ENCODE results near the gene SMCHD1. TPM values are rescaled to one million over a fixed set of nuclear protein-coding genes. Genes with fewer than 3 reads are reported as not detected.

The SMCHD1 gene
- total RNA-seq, 1 experiment from 2014 or later: 180 TPM

GRCh38 chr18:2853926-2854664 is 198.6 kb downstream of the SMCHD1 start:
- Histone ChIP-seq H3K9me2 (replicated peaks; ENCODE audit: insufficient read depth, low read length) (no peaks in the 10 kb centered on the region), H2AFZ (ENCODE audit: low read length) (no peak overlapping the region), H3K9ac (ENCODE audit: low read length) (no peak overlapping the region), H3K36me3 (ENCODE audit: insufficient read depth, low read length) (no peaks in the 10 kb centered on the region), H4K20me1 (ENCODE audit: insufficient read depth, low read depth, low read length) (no peaks in the 10 kb centered on the region), H3K9me3 (ENCODE audit: low read length) (no peaks in the 10 kb centered on the region), H3K79me2 (ENCODE audit: low read length) (no peaks in the 10 kb centered on the region), H3K27ac (ENCODE audit: low read length) (no peak overlapping the region), H3K4me2 (ENCODE audit: low read depth, low read length, poor library complexity, severe bottlenecking) (no peak overlapping the region), H3K4me1 (ENCODE audit: low read length) (no peaks in the 10 kb centered on the region), H3K4me3 (ENCODE audit: low read length) (no peak overlapping the region), H3K27me3 (ENCODE audit: low read length) (no peaks in the 10 kb centered on the region)
- DNase-seq: no peak

Small RNAs within 50 kb of the gene (small RNA-seq; reads per million reads assigned to genes)
- not detected for gene RF00019
- not detected for gene RNU6-340P

Other genes with a start within 250 kb of the SMCHD1 start
- 6.4 and 15.8 TPM in 2 replicates for gene METTL4, start 84.2 kb upstream of the SMCHD1 start, total RNA-seq (2014; rRNA removed; shearing (Covaris generic); ENCODE audit: low replicate concordance)
- 25.4 and 48.5 TPM in 2 replicates for gene NDC80, start 84.2 kb upstream of the SMCHD1 start, total RNA-seq (2014; rRNA removed; shearing (Covaris generic); ENCODE audit: low replicate concordance)
- gene EMILIN2, start 191.3 kb downstream of the SMCHD1 start, total RNA-seq (2014; rRNA removed; shearing (Covaris generic); ENCODE audit: low replicate concordance): 1.8 and 2.3 TPM in 2 replicates